ENCODE results near the gene DNAJC1.

DNAJC1 gene

DNA sequence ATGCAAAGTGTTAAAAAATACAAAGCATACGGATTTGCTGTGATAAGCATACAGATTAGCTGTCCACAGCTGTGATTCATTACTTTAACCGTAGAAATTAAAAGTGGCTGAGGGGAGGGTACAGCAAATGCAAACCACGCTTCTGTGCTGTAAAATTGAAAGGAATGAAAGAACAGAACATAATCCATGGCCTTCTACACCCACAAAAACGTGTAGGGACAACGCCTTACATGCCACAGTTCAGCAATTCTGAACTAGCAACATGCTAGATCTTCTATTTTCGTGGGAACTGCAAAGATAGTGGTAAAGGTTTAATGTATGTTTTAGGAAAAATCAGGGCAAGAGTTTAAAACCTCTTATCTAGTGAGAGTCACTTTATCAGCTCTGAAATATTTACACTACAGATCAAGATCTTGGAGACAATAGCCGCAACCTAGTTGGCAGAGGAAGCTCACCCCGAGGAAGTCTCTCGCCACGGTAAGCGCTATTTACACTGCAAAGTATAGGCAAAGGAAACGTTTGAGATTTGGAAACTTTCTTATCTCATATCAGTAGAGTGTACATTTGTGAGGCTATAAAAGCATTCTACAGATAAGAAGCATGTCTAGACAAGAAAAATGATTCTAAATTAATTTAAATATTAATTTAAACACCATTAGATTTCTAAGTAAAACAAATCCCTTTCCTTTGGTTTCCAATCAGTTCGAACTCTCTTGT is 275.9 kb downstream of the DNAJC1 start:
- TF ChIP-seq, protein P1, sequence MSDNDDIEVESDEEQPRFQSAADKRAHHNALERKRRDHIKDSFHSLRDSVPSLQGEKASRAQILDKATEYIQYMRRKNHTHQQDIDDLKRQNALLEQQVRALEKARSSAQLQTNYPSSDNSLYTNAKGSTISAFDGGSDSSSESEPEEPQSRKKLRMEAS (IDR thresholded peaks at IDR 0.05): no peak
- no peak for TF ChIP-seq NFIC (IDR thresholded peaks at IDR 0.05)
- TF ChIP-seq EP300 (IDR thresholded peaks at IDR 0.05; ENCODE audit: borderline replicate concordance): no peak
- no peak for TF ChIP-seq TCF12 (IDR thresholded peaks at IDR 0.05; ENCODE audit: low read depth)
- TF ChIP-seq TAF1 (IDR thresholded peaks at IDR 0.05; ENCODE audit: low read depth): no peak
- TF ChIP-seq CREB1 (IDR thresholded peaks at IDR 0.05; ENCODE audit: low read depth): no peak
- no peak for TF ChIP-seq TEAD4 (IDR thresholded peaks at IDR 0.05)
- TF ChIP-seq FOXM1 (IDR thresholded peaks at IDR 0.05; ENCODE audit: borderline replicate concordance, low read depth): no peak
- TF ChIP-seq RAD21 (IDR thresholded peaks at IDR 0.05; ENCODE audit: low read depth): no peak
- no peak for TF ChIP-seq YY1 (IDR thresholded peaks at IDR 0.05; ENCODE audit: low read depth)
- TF ChIP-seq ZBTB7A (IDR thresholded peaks at IDR 0.05; ENCODE audit: low read depth): no peak
- no peak for TF ChIP-seq CEBPB (IDR thresholded peaks at IDR 0.05)

DNA sequence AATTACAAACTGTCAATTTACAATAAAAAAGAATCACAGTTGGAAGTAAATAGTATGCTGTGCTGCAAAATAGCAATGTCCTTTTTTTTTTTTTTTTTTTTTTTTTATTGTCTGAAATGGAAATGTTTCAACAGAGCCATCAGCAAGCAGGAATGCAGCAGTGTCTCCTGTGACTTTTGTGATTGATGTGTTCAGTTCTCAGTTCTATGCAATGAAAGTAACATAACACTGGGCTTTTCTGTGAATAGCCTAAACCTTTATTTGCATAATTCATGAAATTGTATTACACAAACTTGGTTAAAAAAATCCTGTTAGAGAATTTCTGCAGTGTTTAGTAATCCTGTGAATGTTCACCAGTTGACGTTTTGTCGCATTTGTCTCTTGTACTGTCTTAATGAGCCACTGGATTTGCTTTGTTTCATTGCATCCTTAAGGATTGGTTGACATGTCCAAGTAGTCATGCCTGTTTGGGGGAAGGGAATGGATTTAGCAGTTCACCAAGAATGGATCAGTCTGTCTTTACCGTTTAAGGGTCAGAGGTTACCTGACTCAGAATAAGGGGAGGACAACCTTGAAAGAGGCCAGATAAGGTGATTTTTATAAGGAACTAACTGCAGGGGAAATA is 276.8 kb downstream of the DNAJC1 start:
- TF ChIP-seq TEAD4 (IDR thresholded peaks at IDR 0.05) (no peak), NFIC (IDR thresholded peaks at IDR 0.05) (no peak), RAD21 (IDR thresholded peaks at IDR 0.05; ENCODE audit: low read depth) (no peak), ZBTB7A (IDR thresholded peaks at IDR 0.05; ENCODE audit: low read depth) (no peak), EP300 (IDR thresholded peaks at IDR 0.05; ENCODE audit: borderline replicate concordance) (no peak), TCF12 (IDR thresholded peaks at IDR 0.05; ENCODE audit: low read depth) (no peak), TAF1 (IDR thresholded peaks at IDR 0.05; ENCODE audit: low read depth) (no peak), CEBPB (IDR thresholded peaks at IDR 0.05) (no peak), EGR1 (IDR thresholded peaks at IDR 0.05) (no peak), CREB1 (IDR thresholded peaks at IDR 0.05; ENCODE audit: low read depth) (no peak), REST (IDR thresholded peaks at IDR 0.05; ENCODE audit: low read depth) (no peak), USF1 (IDR thresholded peaks at IDR 0.05) (no peak), FOXM1 (IDR thresholded peaks at IDR 0.05; ENCODE audit: borderline replicate concordance, low read depth) (no peak), YY1 (IDR thresholded peaks at IDR 0.05; ENCODE audit: low read depth) (no peak)
- TF ChIP-seq, protein P1 (IDR thresholded peaks at IDR 0.05): no peak

GRCh38 chr10:21724687-21725367 is 278.7 kb downstream of the DNAJC1 start:
- TF ChIP-seq TCF12 (IDR thresholded peaks at IDR 0.05; ENCODE audit: low read depth): peak; percentile 82
- TF ChIP-seq USF1 (IDR thresholded peaks at IDR 0.05): no peak
- TF ChIP-seq CREB1 (IDR thresholded peaks at IDR 0.05; ENCODE audit: low read depth): no peak
- TF ChIP-seq TEAD4 (IDR thresholded peaks at IDR 0.05): peak; percentile 74
- 0 out of 2 replicates have a peak, but pooled peaks have one; percentile 17 for TF ChIP-seq RAD21 (IDR thresholded peaks at IDR 0.05; ENCODE audit: low read depth)
- peak; percentile 100 for TF ChIP-seq CEBPB (IDR thresholded peaks at IDR 0.05)
- peak; percentile 100 for TF ChIP-seq NFIC (IDR thresholded peaks at IDR 0.05)
- peak; percentile 72 for TF ChIP-seq FOXM1 (IDR thresholded peaks at IDR 0.05; ENCODE audit: borderline replicate concordance, low read depth)
- no peak for TF ChIP-seq REST (IDR thresholded peaks at IDR 0.05; ENCODE audit: low read depth)
- TF ChIP-seq ZBTB7A (IDR thresholded peaks at IDR 0.05; ENCODE audit: low read depth): no peak
- TF ChIP-seq EP300 (IDR thresholded peaks at IDR 0.05; ENCODE audit: borderline replicate concordance): peak; percentile 71
- TF ChIP-seq, protein P1 (IDR thresholded peaks at IDR 0.05): peak; percentile 54; the same call in 1 of the 2 replicates
- TF ChIP-seq EGR1 (IDR thresholded peaks at IDR 0.05): no peak
- no peak for TF ChIP-seq TAF1 (IDR thresholded peaks at IDR 0.05; ENCODE audit: low read depth)
- no peak for TF ChIP-seq YY1 (IDR thresholded peaks at IDR 0.05; ENCODE audit: low read depth)

GRCh38 chr10:21724020-21724589 is 279.4 kb downstream of the DNAJC1 start:
- TF ChIP-seq RAD21 (IDR thresholded peaks at IDR 0.05; ENCODE audit: low read depth): no peak
- no peak for TF ChIP-seq TCF12 (IDR thresholded peaks at IDR 0.05; ENCODE audit: low read depth)
- TF ChIP-seq EP300 (IDR thresholded peaks at IDR 0.05; ENCODE audit: borderline replicate concordance): no peak
- TF ChIP-seq TAF1 (IDR thresholded peaks at IDR 0.05; ENCODE audit: low read depth): no peak

Data from Ishikawa (cell line).